HG02623 (cell line): ENCODE measurements around the gene OR14C36.
"Not testable (repeated sequence)": the region's sequence is repeated elsewhere in the genome, so short reads cannot be mapped to it uniquely, and the experiment has no call there.

Source experiments
- ATAC-seq: cut with Tn5 transposase; IDR thresholded peaks from one replicate; pipeline ENCODE4 v1.9.1; 2021; ENCODE audit warnings: moderate library complexity; ENCODE audit not compliant: unreplicated experiment

OR14C36 gene, protein sequence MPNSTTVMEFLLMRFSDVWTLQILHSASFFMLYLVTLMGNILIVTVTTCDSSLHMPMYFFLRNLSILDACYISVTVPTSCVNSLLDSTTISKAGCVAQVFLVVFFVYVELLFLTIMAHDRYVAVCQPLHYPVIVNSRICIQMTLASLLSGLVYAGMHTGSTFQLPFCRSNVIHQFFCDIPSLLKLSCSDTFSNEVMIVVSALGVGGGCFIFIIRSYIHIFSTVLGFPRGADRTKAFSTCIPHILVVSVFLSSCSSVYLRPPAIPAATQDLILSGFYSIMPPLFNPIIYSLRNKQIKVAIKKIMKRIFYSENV

DNA sequence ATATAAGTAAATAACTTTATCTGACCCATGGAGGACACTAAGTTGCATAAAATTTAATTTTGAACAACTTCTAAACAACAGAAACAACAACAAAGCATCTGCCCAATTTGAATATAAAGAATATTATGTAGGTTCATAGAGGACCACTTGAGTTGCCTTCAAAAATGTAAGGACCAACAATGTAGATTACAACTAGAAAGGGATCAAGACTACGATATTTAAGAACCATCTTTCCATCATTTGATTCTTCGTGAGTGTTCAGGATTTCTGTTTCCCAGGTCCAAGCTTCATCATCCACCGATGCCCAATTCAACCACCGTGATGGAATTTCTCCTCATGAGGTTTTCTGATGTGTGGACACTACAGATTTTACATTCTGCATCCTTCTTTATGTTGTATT is at the start of gene OR14C36:
Gene OR14C36 (plus strand): TSS at position 301 of the 400 bp plus-strand sequence. CDS start 0 bp downstream, at position 301.
- no peak for ATAC-seq

DNA sequence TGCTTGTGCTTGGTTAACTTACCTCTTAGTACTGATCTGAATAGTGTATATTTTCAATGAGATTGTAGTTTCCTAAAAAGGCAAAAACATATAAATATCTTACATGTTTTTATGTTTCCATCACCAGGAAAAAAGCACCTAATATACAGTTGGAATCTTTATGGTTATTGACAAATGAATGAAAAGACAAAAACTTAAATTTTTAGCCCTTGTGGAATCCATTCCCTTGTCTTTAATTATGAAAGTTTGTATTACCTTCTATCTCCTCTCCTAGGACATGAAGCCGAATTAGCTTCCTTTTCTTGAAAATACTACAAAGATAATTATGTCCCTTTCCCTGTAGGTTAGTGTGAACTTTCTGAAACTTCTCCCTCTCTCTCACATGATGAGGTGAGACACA is 45.3 kb upstream of the OR14C36 start, which contains the start of gene OR2T12:
Gene OR2T12 (minus strand): TSS at position 101 of the 400 bp plus-strand sequence. CDS start 7,846 bp downstream, outside the sequence.
- ATAC-seq: no peak

DNA sequence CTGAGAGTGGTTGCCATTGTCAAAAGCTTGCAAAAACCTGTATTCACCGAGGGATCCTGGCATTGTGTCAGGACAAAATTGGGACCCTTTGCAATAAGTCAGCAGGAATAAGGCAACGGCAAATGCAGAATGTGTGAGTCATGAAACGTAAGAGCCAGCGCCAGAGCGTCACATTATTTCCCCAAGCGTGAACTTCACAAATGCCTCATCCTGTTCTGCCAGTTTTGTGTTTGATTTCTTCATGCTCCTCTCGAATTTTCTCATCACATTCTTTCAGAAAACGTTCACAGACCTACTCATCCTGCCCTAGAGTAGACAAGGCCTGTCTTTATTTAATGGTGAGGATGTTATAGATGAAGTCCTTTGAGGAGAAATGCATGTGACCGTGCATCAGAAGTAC is 42.9 kb upstream of the OR14C36 start:
- ATAC-seq: not testable (repeated sequence)

DNA sequence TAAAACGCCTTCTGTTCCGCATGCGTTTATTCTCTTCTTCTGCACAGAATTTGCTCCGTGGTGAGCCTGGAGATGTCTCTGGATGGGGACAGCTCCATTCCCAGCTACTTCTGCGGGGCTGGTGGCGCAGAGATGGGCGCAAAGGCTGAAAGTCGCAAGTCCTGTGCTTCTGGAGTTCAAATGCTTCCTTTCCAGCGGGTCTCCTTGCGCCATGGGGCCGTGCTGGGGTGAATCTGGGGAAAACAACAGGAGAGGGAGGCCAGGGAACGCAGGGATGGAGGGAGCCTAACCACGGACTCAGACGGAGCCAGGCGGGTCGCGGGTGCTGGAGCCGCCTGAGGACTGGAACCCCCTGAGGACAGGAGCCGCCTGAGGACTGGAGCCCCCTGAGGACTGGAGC is 42.5 kb upstream of the OR14C36 start:
- no peak for ATAC-seq

DNA sequence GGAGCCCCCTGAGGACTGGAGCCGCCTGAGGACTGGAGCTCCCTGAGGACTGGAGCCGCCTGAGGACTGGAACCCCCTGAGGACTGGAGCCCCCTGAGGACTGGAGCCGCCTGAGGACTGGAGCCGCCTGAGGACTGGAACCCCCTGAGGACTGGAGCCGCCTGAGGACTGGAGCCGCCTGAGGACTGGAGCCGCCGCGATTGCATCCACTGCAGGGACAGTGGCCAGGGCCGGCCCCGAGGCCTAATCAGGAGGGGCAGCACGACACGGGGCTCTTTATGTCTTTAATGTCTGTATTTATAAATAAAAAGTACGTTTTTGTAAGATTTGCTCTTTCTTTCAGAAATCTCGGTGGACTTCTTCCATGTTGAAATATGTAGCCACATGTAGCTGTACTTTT is 41.8 kb upstream of the OR14C36 start:
- not testable (repeated sequence) for ATAC-seq

DNA sequence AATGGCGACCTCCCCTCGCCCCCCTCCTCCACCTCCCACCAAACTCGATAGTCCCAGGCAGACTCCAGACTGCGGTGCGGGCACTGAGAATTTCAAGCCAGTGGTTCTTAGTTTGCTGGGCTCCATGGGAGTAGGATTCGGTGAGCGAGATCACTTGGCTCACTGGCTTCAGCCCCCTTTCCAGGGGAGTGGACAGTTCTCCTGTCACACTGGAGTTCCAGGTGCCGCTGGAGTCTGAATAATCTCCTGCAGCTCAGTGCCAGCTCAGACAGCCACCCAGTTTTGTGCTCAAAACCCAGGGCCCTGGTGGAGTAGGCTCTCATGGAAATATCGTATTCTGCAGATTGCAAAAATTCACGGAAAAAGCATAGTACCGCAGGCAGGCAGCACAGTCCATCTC is 31.8 kb upstream of the OR14C36 start:
- no peak for ATAC-seq

DNA sequence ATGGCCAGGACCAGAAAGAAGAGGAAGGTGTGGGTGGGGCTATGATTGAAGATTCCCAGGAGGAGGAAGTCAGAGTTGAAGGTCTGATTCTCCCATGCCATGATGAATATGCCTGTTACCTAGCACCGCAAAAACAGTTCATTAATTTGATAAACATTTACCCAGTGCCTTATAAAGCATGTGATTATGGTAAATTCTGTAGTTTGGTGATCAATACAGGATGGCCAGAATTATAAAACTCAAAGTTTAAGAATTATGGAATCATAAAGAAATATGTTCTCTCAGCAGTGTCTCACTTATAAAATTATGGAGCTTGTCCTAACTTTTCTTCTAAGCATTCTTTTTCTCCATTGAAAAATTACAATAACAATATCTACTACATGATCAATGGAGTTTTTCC is 24.1 kb upstream of the OR14C36 start, which contains the start of gene OR2M7:
Gene OR2M7 (minus strand): TSS at position 101 of the 400 bp plus-strand sequence. CDS start 0 bp downstream, at position 101.
- ATAC-seq: no peak

DNA sequence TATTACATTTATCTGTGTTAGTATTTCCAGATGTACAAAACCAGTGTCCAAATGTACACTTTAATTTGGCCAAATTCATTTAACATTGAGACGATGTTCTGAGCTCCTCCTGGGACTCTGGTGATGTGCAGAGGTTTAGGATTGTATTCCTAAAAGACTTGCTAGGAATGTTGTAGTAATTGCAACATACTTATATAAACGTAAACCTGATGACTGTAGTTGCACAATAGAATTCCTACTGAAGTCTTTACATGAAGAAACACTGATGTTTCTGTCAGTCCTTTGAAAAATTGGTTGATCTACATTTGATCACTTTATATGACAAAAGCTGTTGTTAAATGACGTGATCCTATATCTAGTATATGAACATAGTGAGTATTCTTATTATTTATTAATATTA is 5.1 kb upstream of the OR14C36 start:
- no peak for ATAC-seq

DNA sequence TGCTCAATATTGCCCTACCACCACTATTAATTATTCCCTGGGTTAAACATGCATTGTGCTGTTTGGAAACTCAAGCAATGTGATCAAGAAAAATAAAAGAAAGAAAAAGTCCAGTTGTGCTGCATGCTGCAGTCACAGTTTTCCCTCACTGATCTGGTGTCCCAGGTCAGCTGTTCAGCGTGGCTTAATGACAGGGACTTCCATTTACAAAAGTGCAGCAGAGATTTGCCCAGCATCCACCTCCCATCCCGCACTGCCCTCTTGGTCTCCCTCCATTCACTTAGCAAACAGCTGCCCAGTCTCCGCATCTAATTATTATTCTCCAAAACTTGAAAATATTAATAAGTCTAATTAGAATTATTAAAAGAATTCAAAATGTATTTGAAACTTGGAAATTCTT is 10.8 kb downstream of the OR14C36 start:
- ATAC-seq: no peak

DNA sequence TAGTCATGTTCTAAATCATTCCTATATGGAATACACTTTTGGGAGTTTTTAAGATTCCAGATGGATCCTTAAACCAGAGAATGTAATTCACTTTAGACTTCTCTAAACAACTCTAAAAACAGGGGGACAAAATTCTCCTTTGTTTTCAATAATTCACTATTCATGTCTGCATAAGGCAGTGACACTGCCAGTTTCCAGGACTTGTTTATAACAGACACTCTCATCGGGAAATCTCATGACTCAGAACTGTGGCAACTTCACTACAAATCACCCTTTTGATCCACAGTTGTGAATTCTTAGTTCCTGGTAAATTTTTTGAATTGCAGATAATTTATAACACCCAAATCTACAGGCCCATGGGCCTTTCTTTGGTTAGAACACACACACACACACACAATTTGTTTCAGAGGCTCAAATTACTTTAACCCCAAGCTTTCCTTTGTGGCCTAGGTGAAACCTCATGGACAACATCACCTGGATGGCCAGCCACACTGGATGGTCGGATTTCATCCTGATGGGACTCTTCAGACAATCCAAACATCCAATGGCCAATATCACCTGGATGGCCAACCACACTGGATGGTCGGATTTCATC is 12.6 kb downstream of the OR14C36 start, which contains the start of gene OR2T4:
Gene OR2T4 (plus strand): TSS at position 545 of the 595 bp plus-strand sequence. CDS start 0 bp downstream, at position 545.
- ATAC-seq: no peak

DNA sequence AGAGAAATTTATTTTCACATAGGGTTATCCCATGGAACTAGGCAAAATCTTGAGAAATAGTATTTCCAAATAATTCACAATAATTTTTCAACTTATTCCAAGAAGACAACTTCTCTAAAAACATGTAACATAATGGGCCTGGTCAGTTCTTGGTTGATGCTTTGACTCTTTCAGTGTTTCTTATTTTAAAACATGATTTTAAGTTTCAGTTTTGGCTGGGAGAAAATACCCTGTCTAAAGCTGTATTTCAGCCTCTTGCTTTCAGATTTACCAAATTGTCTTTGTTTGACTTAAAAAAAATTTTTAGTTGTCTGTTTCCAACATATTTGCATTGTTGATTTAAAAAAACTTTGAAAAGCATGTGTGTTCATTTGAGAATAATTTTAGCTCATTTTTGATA is 18.0 kb downstream of the OR14C36 start:
- ATAC-seq: no peak

DNA sequence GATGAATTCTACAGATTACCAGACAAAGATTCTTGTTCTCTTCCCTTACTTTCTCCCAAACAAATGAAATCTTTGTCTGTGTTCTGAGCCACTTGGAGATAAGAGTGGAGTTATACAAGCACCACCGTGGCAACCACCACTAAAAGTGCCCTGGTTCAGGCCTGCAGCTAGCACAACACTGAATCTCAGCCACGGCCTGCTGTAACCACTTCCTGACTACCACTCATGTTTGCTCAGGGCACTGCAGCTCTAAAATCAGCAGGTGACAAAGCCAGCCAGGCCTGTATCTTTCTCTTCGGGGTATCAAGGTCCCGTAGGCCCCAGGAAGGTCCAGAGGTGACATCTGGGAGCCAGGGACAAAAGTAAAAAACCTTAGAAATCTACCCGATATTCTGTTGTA is 23.8 kb downstream of the OR14C36 start:
- ATAC-seq: no peak

DNA sequence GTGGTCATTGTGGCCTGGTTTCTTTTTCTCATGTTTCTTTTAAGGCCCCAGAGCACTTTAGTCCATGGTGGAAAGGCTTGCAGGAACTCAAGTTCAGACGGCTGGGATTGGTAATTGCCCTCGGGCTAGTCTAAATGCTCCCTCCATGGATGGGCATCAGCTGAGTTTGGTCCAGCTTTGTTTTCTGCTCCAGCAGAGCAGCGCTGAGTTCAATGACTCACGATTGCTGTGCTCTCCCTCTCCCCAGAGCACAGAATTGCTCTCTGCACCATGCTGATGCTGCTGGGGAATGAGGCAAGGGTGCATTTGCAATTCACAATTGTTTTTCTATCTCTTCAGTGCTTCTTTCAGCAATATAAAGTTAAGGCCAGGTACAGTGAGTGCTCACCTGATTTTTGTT is 25.2 kb downstream of the OR14C36 start:
- ATAC-seq: no peak

DNA sequence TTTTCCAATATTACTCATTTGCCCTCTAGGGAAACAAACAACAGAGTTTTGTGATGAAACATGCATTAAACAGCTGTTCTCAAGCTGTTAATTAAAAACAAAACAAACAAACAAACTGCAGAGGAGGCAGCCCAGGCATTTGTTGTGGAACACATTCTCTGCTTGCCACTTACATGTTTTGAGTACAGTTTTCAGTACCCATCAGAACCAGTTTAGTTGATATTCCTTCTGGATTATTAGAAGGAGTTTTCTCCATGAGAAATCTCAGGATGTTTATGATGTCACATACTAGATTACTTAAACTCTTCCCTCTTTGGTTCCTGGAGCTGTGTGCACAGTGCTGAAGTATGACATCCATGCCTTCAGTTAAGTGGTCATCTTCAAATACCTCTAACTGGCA is 26.9 kb downstream of the OR14C36 start, which contains the start of gene OR2T6:
Gene OR2T6 (plus strand): TSS at position 301 of the 400 bp plus-strand sequence. CDS start 11,863 bp downstream, outside the sequence.
- no peak for ATAC-seq

DNA sequence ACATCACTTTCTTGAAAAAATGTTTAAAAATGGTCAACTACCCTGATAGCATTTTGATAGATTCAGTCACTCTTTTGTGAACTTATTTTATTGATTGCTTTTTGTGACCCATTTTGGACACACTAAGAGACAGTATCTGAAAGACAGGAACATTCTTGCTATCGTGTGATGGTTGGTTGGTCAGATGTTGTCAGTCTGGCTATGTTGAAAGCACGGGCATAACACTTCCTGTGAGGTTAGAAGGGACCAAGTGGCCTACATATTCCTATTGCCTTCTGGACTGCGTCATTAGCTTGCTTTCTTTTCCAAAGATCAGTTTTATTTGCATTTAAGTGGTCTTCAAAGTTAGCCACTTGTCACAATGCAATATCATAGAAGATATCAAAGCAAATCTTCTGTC is 28.3 kb downstream of the OR14C36 start:
- ATAC-seq: no peak

DNA sequence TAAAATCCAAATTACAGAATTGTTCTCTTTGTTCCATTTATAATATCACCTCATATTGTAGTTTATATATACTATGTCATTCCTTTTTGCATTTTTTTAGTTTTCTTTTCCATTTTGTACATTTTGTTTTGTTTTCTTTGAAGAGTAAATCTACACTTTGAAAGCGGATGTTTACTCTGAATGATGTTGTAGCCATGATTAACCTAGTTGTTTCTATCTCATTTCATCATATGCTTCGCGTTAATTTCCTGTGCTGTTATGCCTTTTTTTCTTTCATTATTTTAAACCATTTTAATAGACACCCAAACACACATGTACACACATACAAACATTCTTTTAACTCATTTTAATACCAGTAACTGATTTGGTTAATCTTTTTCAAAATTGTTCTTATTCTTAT is 32.3 kb downstream of the OR14C36 start:
- ATAC-seq: no peak

DNA sequence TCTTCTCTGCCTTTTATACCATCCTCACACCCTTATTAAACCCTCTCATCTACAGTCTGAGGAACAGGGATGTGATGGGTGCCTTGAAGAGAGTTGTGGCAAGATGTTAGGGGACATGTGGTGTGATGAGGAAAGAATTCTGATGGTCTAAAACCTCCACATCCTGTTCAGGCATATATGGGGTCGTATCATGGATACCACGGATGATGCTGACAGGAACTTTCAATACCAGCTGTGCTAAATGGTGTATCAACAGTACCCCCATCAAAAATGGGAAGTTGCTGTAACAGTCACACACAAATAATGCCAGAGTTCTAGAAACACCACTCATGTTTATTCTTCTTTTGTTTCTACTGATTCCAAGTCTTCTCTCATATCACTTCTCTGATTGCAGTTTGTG is 39.9 kb downstream of the OR14C36 start:
- ATAC-seq: no peak

DNA sequence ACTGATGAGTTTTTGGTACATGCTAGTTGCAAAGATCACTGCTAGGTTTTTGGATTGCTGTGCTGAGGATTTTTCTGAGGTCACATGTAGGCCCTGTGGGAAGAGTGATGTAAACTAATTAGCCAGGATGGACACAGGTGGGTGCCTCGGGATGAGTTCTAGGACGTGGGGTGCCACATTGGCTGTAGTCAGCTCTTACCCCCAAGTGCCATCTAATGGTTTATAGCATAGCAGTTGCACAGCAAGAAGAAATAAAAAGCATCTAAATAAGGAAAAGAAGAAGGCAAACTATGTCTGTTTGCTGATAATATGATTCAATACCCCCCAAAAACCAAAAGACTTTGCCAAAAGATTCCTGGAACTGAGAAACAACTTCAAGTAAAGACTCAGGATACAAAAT is 44.5 kb downstream of the OR14C36 start:
- ATAC-seq: no peak
